GM19452 (cell line): ENCODE results near the gene KLF12.

ENCODE experiments used
- ATAC-seq: cut with Tn5 transposase; IDR thresholded peaks from one replicate; pipeline ENCODE4 v1.9.1; 2021; ENCODE audit not compliant: unreplicated experiment

The KLF12 gene

GRCh38 chr13:74134221-74134776 is at the start of gene KLF12:
Gene KLF12, minus strand, starts transcription at chr13:74134404.
- peak; percentile 56 for ATAC-seq

- no peak for ATAC-seq
Observed at GRCh38 chr13:74182491-74182890, 48.3 kb upstream of the KLF12 start.

- ATAC-seq, result no peak
Observed at GRCh38 chr13:74174810-74175209, 40.6 kb upstream of the KLF12 start.

GRCh38 chr13:74173822-74174221 is 39.6 kb upstream of the KLF12 start:
- ATAC-seq, result no peak

- no peak for ATAC-seq
Observed at GRCh38 chr13:74171641-74172040, 37.4 kb upstream of the KLF12 start.

GRCh38 chr13:74169676-74170075 is 35.5 kb upstream of the KLF12 start:
- no peak for ATAC-seq

- ATAC-seq, result no peak
Observed at GRCh38 chr13:74168263-74168675, 34.1 kb upstream of the KLF12 start.

- no peak for ATAC-seq
Observed at GRCh38 chr13:74166261-74167004, 32.2 kb upstream of the KLF12 start.

- ATAC-seq, result no peak
Observed at GRCh38 chr13:74162782-74163181, 28.6 kb upstream of the KLF12 start.

GRCh38 chr13:74162135-74162534 is 27.9 kb upstream of the KLF12 start:
- no peak for ATAC-seq

- ATAC-seq, result no peak
Observed at GRCh38 chr13:74158571-74159352, 24.6 kb upstream of the KLF12 start.

- no peak for ATAC-seq
Observed at GRCh38 chr13:74158028-74158427, 23.8 kb upstream of the KLF12 start.

- no peak for ATAC-seq
Observed at GRCh38 chr13:74154981-74155380, 20.8 kb upstream of the KLF12 start.

GRCh38 chr13:74153316-74153715 is 19.1 kb upstream of the KLF12 start:
- ATAC-seq, result no peak

- ATAC-seq, result no peak
Observed at GRCh38 chr13:74151859-74152258, 17.7 kb upstream of the KLF12 start.

GRCh38 chr13:74148352-74148751 is 14.1 kb upstream of the KLF12 start:
- ATAC-seq, result no peak

- no peak for ATAC-seq
Observed at GRCh38 chr13:74145249-74145975, 11.2 kb upstream of the KLF12 start.

GRCh38 chr13:74144269-74144668 is 10.1 kb upstream of the KLF12 start:
- ATAC-seq, result no peak

GRCh38 chr13:74142257-74142656 is 8.1 kb upstream of the KLF12 start:
- no peak for ATAC-seq

- no peak for ATAC-seq
Observed at GRCh38 chr13:74138241-74138640, 4.0 kb upstream of the KLF12 start.

GRCh38 chr13:74136084-74136658 is 2.0 kb upstream of the KLF12 start:
- no peak for ATAC-seq
